GM19238 (cell line): ENCODE results near the gene SPRR1A.
"Not testable (repeated sequence)": the region's sequence is repeated elsewhere in the genome, so short reads cannot be mapped to it uniquely, and the experiment has no call there.

Experiments used
- DNase-seq: peaks from one replicate; pipeline ENCODE4 v3.0.0; 2011; ENCODE audit warnings: low spot score; ENCODE audit not compliant: insufficient read length

The SPRR1A gene

GRCh38 chr1:152972196-152972886 is 11.5 kb upstream of the SPRR1A start:
- DNase-seq = no peak

DNA sequence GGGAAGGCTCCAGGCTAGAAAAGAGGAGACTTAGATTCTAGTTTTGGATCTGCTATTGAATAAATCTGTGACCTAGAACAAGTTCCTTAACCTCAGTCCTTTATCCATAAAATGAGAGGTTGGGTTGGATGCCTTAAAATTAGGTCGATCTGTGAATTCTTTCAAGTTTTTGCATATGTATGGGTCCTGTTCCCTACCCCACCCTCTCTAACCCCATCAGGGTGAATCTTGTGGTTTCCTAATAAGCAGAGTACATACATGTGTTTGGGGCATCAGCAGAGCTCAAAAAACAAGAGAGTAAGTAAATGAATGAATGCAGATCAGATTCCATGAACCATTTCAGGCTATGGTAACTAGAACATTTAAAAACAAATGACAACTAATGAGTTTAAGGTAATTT is 7.2 kb upstream of the SPRR1A start:
- DNase-seq = no peak

- no peak for DNase-seq
Observed at GRCh38 chr1:152977614-152978013, 6.3 kb upstream of the SPRR1A start.

DNA sequence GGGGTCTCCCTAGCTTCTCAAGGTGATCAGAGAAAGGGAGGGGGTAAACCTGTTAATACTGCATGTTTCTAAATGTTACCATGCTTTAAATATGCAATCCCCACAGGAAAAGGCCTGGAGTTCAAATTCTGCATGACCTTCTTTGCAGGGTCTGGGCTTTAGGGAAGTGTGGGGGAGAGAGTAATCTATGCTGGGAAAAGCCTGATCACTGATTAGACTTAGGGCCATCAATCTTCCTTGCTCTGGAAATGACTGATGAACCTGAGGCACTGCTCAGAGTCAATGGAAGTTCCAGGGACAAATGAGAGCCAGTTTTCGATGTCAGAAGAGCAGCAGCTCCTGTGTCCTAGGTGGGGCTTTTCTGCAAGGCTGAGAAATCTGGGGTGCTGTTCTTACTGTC is 3.2 kb upstream of the SPRR1A start:
- no peak for DNase-seq

DNA sequence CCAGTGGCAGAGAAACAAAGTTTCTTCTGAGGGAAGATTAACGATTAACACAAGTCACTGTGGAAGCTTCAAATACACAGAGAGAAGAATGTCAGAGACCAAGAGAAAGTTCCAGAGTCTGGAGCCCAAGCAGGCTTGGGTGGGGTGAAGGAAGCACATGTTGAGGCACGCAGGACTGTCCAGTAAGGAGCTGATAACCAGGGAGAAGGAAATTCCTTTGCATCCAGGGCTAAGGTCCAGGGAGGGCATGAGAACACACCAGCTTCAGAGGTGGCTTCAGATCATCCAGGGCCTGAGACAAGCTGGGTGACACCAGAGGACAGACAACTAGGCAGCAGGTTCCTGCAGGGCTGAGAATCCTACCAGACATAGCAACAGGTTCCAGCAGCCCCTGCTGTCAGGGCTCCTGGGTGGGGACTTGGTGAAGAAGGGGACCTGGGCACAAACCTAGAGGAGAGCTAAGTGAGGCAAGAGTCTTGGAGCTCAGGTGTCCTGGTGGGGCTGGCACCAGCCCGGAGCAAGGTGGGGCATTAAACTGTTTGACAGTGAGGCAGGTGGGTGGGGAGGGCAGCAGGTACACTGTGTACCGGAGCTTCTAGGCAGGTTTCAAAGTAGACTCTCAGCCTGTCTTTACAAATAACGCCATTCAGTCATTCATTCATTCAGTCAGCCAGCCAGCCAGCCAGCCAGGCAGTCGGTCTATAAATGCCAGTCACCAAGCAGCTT is 2.6 kb upstream of the SPRR1A start:
- DNase-seq = no peak

- DNase-seq = no peak
Observed at GRCh38 chr1:152982076-152982475, 1.8 kb upstream of the SPRR1A start.

- DNase-seq = no peak
Observed at GRCh38 chr1:152983234-152983633, 647 bp upstream of the SPRR1A start.

DNA sequence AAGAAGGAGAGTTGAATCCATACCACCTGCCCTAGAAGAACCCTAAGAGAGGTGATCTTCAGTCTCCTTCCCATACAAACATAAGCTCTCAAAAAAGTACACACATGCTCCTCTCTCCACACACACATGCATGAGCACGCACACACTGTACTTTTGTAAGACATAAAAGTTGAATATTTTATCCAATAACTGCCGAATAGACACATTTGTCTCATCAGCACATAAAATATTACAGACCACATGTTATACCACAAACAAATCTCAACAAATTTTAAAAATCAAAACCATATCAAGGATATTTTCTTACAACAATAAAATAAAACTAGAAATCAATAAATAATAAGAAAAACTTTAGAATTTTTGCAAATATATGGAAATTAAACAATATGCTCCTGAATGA is 2.7 kb downstream of the SPRR1A start:
- no peak for DNase-seq

GRCh38 chr1:152993186-152993585 is 9.3 kb downstream of the SPRR1A start:
- DNase-seq = no peak

DNA sequence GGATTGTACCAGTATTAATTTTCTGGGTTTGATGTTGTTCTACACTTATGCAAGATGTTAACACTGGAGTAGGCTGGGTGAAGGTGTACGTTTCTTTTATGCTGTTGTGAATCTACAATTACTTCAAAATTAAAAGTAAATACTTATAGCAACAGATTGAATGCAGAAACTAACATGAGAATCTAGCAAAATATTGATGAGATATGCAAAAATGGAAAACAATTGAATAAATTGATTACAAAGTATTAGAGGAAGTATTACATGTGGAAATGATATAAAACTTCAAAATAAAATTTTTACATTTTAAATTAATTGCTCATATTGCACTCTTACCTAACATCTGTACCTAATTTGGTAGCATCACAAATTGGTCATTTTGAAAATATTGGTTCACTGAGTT is 12.0 kb downstream of the SPRR1A start:
- no peak for DNase-seq

GRCh38 chr1:152996633-152997400 is 12.9 kb downstream of the SPRR1A start:
- no peak for DNase-seq

- DNase-seq = no peak
Observed at GRCh38 chr1:152997901-152998300, 14.0 kb downstream of the SPRR1A start.

DNA sequence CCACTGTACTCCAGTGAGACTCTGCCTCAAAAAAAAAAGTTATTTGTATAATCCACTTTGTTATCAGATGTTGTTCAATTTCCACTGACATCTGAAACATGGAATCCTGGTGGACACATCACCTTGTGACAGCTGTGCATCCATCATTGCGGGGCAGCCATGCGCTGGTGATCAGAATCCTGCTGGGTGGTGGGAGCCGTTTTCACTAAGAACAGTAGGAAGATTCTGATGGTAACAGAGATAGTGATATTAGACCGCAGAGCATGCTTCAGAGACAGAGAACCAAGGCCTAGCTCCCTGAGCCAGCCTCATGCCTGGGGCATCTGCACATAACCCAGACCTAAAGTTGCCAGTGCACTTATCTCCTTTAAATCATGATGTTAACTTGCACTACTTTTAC is 14.6 kb downstream of the SPRR1A start:
- no peak for DNase-seq

DNA sequence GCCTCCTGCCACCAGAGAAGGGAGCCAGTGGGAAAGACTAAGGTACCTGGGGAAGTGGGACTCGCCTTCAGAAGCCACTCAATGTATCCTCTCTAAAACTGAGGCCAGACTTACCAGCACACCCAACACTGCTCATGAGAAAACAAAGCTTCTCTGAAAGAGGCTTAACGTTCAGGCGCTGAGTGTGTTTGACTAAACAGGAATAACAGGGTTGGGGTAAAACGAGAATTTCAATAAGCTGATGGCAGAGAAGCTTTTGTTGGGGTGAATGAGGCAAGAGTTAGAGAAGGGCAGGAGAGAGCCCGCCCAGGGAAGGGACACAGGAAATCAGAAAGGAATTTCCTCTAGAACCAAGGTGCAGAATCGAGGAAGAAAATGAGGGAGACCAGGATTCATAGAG is 15.9 kb downstream of the SPRR1A start:
- DNase-seq = no peak

- DNase-seq = no peak
Observed at GRCh38 chr1:153000294-153000693, 16.4 kb downstream of the SPRR1A start.

GRCh38 chr1:153001382-153001781 is 17.5 kb downstream of the SPRR1A start, which contains the start of gene SPRR3:
Gene SPRR3 (plus strand): TSS chr1:153001749. CDS start chr1:153003021, 1,272 bp downstream.
- DNase-seq = no peak

- not testable (repeated sequence) for DNase-seq
Observed at GRCh38 chr1:153011235-153011758, 27.4 kb downstream of the SPRR1A start.

DNA sequence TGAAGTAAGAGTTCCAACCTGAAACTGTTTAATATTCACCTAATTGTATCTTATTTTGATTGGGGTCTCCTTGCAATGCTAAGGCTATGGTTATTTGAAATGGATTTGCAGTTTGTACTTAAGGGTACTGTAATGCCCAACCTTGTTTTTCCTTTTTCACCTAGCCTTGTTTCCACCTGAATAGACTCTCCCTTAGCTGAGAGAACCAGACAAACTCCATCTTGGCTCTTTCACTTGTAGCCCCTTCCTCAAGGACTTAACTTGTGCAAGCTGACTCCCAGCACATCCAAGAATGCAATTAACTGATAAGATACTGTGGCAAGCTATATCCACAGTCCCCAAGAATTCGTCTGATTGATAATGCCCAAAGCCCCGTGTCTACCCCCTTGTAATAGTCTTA is 37.9 kb downstream of the SPRR1A start:
- DNase-seq = not testable (repeated sequence)

- DNase-seq = not testable (repeated sequence)
Observed at GRCh38 chr1:153022340-153022739, 38.5 kb downstream of the SPRR1A start.

DNA sequence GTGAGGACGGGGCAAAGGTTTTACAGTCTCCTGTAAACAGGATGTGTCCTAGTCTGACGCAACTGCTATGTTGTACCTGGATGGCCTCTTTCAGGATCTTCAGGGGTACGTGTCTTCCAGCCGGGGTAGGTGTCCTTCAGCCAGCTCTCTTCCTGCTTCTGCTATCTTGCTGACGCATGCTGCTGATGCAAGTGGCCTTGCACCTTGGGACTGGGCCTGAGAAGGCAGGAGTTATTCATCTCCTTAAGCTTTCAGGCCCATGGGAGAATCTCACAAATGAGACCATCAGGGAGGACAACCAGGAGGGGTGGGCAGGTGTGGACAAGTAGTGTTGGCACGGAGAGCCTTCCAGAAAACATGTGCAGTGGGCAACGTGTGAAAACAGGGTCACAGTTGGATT is 39.2 kb downstream of the SPRR1A start:
- DNase-seq = no peak

DNA sequence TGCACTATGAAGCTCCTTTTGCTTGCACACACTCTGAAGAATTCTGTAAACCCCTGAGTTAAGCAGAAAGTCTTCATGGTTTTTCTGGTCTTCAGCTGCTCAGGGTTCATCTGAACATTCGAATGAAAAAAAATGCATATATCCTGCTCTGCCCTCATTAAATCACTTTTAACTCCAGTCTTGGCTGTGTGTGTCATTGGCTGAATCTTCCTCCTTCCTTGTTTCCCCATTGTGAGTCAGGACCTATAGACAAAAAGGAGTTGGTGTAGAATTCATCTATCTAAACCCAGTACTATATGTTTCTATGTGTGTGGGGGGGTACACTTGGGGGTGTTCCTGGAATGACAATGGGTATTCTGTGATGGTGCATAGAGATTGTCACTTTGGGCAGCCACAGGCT is 40.5 kb downstream of the SPRR1A start:
- DNase-seq = no peak

DNA sequence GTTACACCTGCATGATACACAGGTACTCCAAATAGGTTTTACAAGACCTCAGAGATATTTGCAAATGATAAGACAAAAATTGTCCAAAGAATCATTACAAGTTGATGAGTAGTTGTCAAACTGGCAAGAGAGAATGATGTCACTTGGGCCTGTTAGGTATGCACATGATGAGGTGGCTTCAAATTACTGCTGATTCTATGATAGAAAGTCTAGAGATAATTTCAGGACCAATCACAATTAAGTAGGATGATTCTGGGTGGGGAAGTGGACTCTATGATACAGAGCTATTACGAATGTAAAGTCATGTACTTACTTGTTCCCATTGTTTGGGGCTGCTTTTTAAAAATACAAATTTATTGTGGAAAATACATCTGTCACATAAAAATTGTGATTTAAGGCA is 41.9 kb downstream of the SPRR1A start:
- no peak for DNase-seq
